Measurements from ENCODE around the gene NACC2.

GRCh38 chr9:135968601-135969000 lies 126.5 kb downstream of the NACC2 start:
- TF ChIP-seq CTCF (IDR thresholded peaks at IDR 0.05) (no peak), EP300 (IDR thresholded peaks at IDR 0.05) (no peak)
